ENCODE results near the gene OR52E2. TPM values are rescaled to one million over a fixed set of nuclear protein-coding genes. Genes with fewer than 3 reads are reported as not detected.

OR52E2 gene
- not detected in 2 replicates for total RNA-seq

GRCh38 chr11:5059391-5059790 lies at the start of gene OR52E2:
Gene OR52E2 (minus strand): TSS chr11:5059627. CDS start chr11:5059627, 0 bp downstream.

GRCh38 chr11:5069272-5069671 lies 9.8 kb upstream of the OR52E2 start, which contains the start of gene OR52E1:
Gene OR52E1 (plus strand): TSS chr11:5069572.

GRCh38 chr11:5046226-5046625 lies 13.2 kb downstream of the OR52E2 start, which contains the start of gene OR52J3:
Gene OR52J3 (plus strand): TSS chr11:5046526. CDS start chr11:5046526, 0 bp downstream.

Other genes with a start within 250 kb of the OR52E2 start
- gene OR51F2, start 238.3 kb downstream of the OR52E2 start, total RNA-seq, result not detected in 2 replicates
- gene OR51S1, start 210.4 kb downstream of the OR52E2 start, total RNA-seq, result not detected in 2 replicates
- gene OR51T1, start 177.7 kb downstream of the OR52E2 start, total RNA-seq, result not detected in 2 replicates
- gene OR51A7, start 155.8 kb downstream of the OR52E2 start, total RNA-seq, result not detected in 2 replicates
- not detected in 2 replicates for gene OR51G2, start 140.3 kb downstream of the OR52E2 start, total RNA-seq
- gene OR51G1, start 135.3 kb downstream of the OR52E2 start, total RNA-seq, result not detected in 2 replicates
- gene OR51A4, start 112.0 kb downstream of the OR52E2 start, total RNA-seq, result not detected in 2 replicates
- gene OR51A2, start 103.9 kb downstream of the OR52E2 start, total RNA-seq, result not detected in 2 replicates
- gene OR51L1, start 64.8 kb downstream of the OR52E2 start, total RNA-seq, result not detected in 2 replicates
- not detected in 2 replicates for gene OR52J3, start 13.1 kb downstream of the OR52E2 start, total RNA-seq
- gene OR52E1, start 9.9 kb upstream of the OR52E2 start, total RNA-seq, result not detected in 2 replicates
- not detected in 2 replicates for gene OR52A5, start 78.7 kb upstream of the OR52E2 start, total RNA-seq
- gene OR52A1, start 95.1 kb upstream of the OR52E2 start, total RNA-seq, result not detected in 2 replicates
- gene OR51V1, start 141.1 kb upstream of the OR52E2 start, total RNA-seq, result not detected in 2 replicates
- not detected in 2 replicates for gene HBB, start 167.4 kb upstream of the OR52E2 start, total RNA-seq
- not detected in 2 replicates for gene HBD, start 174.9 kb upstream of the OR52E2 start, total RNA-seq
- not detected in 2 replicates for gene HBG1, start 190.2 kb upstream of the OR52E2 start, total RNA-seq
- not detected in 2 replicates for gene HBG2, start 195.2 kb upstream of the OR52E2 start, total RNA-seq
- not detected in 2 replicates for gene HBE1, start 210.3 kb upstream of the OR52E2 start, total RNA-seq
- not detected in 2 replicates for gene OR51B4, start 242.3 kb upstream of the OR52E2 start, total RNA-seq